Measurements from ENCODE around the gene CDH23. TPM values are rescaled to one million over a fixed set of nuclear protein-coding genes. Genes with fewer than 3 reads are reported as not detected.

CDH23 gene
- total RNA-seq, 1 experiment from 2014 or later = 0.02 TPM

DNA sequence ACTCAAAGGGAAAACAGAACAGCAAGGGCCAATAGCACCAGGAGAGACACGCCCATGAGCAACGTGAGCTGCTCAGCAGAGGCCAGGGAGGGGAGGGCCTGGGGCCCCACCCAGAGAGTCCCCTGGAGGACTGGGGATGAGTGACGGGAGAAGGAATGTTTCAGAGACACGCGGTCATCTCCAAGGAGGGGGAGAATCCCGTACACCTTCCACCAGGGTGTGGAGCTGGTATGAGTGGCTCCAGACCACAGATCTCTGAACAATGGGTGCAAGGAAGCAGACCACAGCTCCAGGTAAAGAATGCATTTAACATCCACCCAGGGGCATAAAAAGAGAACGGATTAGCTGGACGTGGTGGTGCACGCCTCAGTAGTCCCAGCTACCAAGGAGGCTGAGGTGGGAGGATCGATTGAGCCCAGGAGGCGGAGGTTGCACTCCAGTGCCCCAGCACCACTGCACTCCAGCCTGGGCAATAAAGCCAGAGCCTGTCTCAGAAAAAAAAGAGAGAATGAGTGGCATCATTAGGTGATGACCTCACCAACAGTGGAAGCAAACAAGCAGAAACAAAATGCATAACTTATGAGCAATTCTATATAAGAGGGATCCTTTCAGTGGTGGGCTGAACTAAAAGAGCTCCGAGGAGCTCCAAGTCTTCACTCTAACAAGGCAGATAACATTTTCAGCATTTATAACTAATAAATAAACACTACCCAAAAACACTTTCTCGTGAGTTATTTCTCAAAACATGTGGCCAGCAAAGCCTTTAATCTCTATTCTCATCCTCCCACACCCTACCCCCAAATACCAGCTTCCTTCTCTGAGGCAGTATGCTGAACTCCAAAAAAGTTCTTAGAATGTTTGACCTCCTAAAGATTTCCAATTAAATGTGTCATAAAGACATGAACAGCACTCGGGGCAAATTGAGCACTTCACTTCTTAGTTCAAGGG, 441.8 kb downstream of the CDH23 start:
- peak overlapping the region; percentile 36 for H3K4me3 Mint-ChIP-seq (ENCODE audit: unreplicated experiment)
- peak; percentile 46 for DNase-seq (ENCODE audit: unreplicated experiment)
- peaks cover 55% of the 10 kb centered on the region for H3K4me1 Mint-ChIP-seq (ENCODE audit: insufficient read depth, unreplicated experiment)
- H3K9me3 Mint-ChIP-seq (ENCODE audit: unreplicated experiment) = no peaks in the 10 kb centered on the region
- no TSS peak for BruUV-seq (replicated peaks)
- intact Hi-C loops (cut with micrococcal nuclease) = no loop called here
- peaks cover 14% of the 10 kb centered on the region for H3K36me3 Mint-ChIP-seq (ENCODE audit: insufficient read depth, unreplicated experiment)
- ChIA-PET POLR2A (interaction anchor here (0.8 to 6.5 kb wide), 6 partner anchors 11 to 33 kb away, joined by 3 to 53 read pairs (median 4); partner anchors contain the start of gene PSAP), CTCF (interaction anchor here (0.5 to 3.0 kb wide), 6 partner anchors 52 to 443 kb away, joined by 3 to 22 read pairs (median 3); no protein-coding TSS in a partner anchor)
- TF ChIP-seq, protein P1, sequence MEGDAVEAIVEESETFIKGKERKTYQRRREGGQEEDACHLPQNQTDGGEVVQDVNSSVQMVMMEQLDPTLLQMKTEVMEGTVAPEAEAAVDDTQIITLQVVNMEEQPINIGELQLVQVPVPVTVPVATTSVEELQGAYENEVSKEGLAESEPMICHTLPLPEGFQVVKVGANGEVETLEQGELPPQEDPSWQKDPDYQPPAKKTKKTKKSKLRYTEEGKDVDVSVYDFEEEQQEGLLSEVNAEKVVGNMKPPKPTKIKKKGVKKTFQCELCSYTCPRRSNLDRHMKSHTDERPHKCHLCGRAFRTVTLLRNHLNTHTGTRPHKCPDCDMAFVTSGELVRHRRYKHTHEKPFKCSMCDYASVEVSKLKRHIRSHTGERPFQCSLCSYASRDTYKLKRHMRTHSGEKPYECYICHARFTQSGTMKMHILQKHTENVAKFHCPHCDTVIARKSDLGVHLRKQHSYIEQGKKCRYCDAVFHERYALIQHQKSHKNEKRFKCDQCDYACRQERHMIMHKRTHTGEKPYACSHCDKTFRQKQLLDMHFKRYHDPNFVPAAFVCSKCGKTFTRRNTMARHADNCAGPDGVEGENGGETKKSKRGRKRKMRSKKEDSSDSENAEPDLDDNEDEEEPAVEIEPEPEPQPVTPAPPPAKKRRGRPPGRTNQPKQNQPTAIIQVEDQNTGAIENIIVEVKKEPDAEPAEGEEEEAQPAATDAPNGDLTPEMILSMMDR (IDR thresholded peaks at IDR 0.05; ENCODE audit: unreplicated experiment) = no peak
- no peaks in the 10 kb centered on the region for H3K27me3 Mint-ChIP-seq (ENCODE audit: insufficient read depth, unreplicated experiment)
- peak overlapping the region; percentile 73 for H3K27ac Mint-ChIP-seq (ENCODE audit: low read depth, unreplicated experiment)

DNA sequence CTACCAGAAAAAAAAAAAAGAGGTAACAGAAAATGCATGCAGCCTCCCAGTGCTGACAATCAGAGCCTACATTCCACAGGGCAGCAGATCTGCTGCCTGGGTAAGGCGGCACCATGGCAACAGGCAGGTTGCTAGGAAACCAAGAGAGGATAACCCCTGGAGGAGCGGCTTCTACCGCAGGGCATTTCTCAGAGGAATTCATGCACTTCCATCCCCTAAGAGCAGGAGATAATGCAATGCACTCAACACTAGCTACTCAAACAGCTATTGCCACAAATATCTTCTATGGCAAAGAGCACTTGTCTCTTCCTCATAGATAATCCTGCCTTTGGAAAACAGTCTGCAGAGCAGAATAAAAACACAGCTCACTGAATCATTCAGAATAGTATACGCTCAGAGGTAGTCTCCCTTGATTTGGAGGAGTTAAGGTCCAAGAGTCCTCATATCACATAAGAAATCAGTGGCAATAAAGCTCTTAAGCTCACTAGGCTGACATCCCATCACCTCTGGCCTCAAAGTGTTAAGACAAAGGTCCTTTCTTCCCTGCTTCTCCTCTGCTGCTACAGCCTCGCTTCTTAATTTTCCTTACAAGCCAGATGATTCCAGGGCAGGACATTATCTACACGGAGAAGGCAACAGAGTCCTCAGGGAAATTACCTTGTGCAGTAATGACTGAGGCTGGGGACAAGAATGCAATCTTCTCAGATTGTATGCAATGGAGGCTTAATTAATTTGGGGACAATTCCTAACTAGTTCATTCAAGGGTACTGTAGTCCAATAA, 443.6 kb downstream of the CDH23 start:
- ChIA-PET CTCF (interaction anchor here (0.9 to 3.0 kb wide), 3 partner anchors 53 to 67 kb away, joined by 4 to 22 read pairs (median 4); partner anchors contain the start of gene VSIR), POLR2A (interaction anchor here (0.9 to 6.5 kb wide), 6 partner anchors 9 to 521 kb away, joined by 3 to 53 read pairs (median 5); partner anchors contain the start of gene PSAP)
- H3K27me3 Mint-ChIP-seq (ENCODE audit: insufficient read depth, unreplicated experiment) = no peaks in the 10 kb centered on the region
- no peak overlapping the region for H3K27ac Mint-ChIP-seq (ENCODE audit: low read depth, unreplicated experiment)
- peaks cover 57% of the 10 kb centered on the region for H3K4me1 Mint-ChIP-seq (ENCODE audit: insufficient read depth, unreplicated experiment)
- no TSS peak for BruUV-seq (replicated peaks)
- intact Hi-C loops (cut with micrococcal nuclease) = no loop called here
- no peaks in the 10 kb centered on the region for H3K9me3 Mint-ChIP-seq (ENCODE audit: unreplicated experiment)
- H3K4me3 Mint-ChIP-seq (ENCODE audit: unreplicated experiment) = no peak overlapping the region
- TF ChIP-seq, protein P1 (IDR thresholded peaks at IDR 0.05; ENCODE audit: unreplicated experiment) = no peak
- peak; percentile 62 for DNase-seq (ENCODE audit: unreplicated experiment)
- H3K36me3 Mint-ChIP-seq (ENCODE audit: insufficient read depth, unreplicated experiment) = peaks cover 14% of the 10 kb centered on the region

DNA sequence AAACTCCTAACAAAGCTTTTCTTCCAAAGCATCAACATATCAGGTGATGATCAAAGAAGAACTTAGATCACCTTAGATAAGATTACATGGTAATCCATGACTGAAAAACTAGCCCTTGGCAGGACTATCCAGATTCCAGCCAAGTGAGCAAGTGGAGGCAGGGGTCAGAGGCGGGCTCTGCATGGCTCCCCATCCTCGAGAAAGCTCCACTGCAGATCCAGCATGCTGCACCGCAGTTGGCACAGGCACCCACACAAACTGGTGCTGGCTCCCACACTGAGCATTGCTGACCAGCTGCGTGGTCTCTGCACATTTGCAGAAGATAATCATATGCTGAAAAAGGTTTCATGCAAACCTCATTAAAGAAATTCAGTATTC, 444.2 kb downstream of the CDH23 start:
- CTCF ChIA-PET = interaction anchor here (1.3 to 3.0 kb wide), 2 partner anchors 55 to 67 kb away, joined by 4 to 22 read pairs; partner anchors contain the start of gene VSIR
- H3K36me3 Mint-ChIP-seq (ENCODE audit: insufficient read depth, unreplicated experiment) = peaks cover 14% of the 10 kb centered on the region
- POLR2A ChIA-PET = interaction anchor here (0.9 to 6.5 kb wide), 5 partner anchors 9 to 521 kb away, joined by 3 to 53 read pairs (median 6); partner anchors contain the start of gene PSAP
- H3K27ac Mint-ChIP-seq (ENCODE audit: low read depth, unreplicated experiment) = no peak overlapping the region
- BruUV-seq (replicated peaks) = no TSS peak
- no peaks in the 10 kb centered on the region for H3K9me3 Mint-ChIP-seq (ENCODE audit: unreplicated experiment)
- peaks cover 59% of the 10 kb centered on the region for H3K4me1 Mint-ChIP-seq (ENCODE audit: insufficient read depth, unreplicated experiment)
- intact Hi-C loops (cut with micrococcal nuclease) = no loop called here
- TF ChIP-seq, protein P1 (IDR thresholded peaks at IDR 0.05; ENCODE audit: unreplicated experiment) = no peak
- no peaks in the 10 kb centered on the region for H3K27me3 Mint-ChIP-seq (ENCODE audit: insufficient read depth, unreplicated experiment)
- no peak for DNase-seq (ENCODE audit: unreplicated experiment)
- no peak overlapping the region for H3K4me3 Mint-ChIP-seq (ENCODE audit: unreplicated experiment)
